Right lobe of liver (tissue), 4 donors: ENCODE results near the gene BHLHE40.

Source experiments
- CTCF ChIP-seq, 4 donors: fragments of 200-600 bp in 3 of 4; fragments of 450-650 bp in 1 of 4; IDR thresholded peaks; one replicate each; pipeline versions ENCODE4 v1.5.1 to v1.8.0; 2016 to 2022; ENCODE audit warnings: antibody characterized with exemption in 4 of 4, mild to moderate bottlenecking in 2 of 4
- POLR2A ChIP-seq: fragments of 450-650 bp; IDR thresholded peaks from one replicate; pipeline ENCODE4 v1.6.1; 2017; ENCODE audit warnings: antibody characterized with exemption, mild to moderate bottlenecking
- donor health status: DM: no; HTN: no; CAD: no.
- donor health status: DM: no; HTN: no; CAD: no.
- donor health status: DM: no; HTN: yes; CAD: no.

GRCh38 chr3:4954256-4955000 lies 24.8 kb upstream of the BHLHE40 start:
- TF ChIP-seq POLR2A (no peak), CTCF (IDR thresholded peaks at IDR 0.05) (no peak)
